ENCODE measurements around the gene KCNK5. TPM values are rescaled to one million over a fixed set of nuclear protein-coding genes. Genes with fewer than 3 reads are reported as not detected.

KCNK5 gene
- total RNA-seq, 4 donors from 2014 or later = 1.0 to 4.8 (median 2.0) TPM

- no peak overlapping the region for H3K4me3 ChIP-seq
- no peaks in the 10 kb centered on the region for H3K27me3 ChIP-seq
- H3K9me3 ChIP-seq = no peaks in the 10 kb centered on the region
- intact Hi-C loops (cut with DNase I; ENCODE audit: low total_unique reads) = no loop called here
- no peaks in the 10 kb centered on the region for H3K4me1 ChIP-seq
- DNase-seq = no peak
- H3K27ac ChIP-seq = no peak overlapping the region
- TF ChIP-seq POLR2A (IDR thresholded peaks at IDR 0.05) = no peak
- TF ChIP-seq CTCF (IDR thresholded peaks at IDR 0.05) = no peak
- no peaks in the 10 kb centered on the region for H3K36me3 ChIP-seq
Measured at GRCh38 chr6:39203436-39204159, 25.7 kb downstream of the KCNK5 start.

- H3K4me1 ChIP-seq = no peaks in the 10 kb centered on the region
- H3K4me3 ChIP-seq = no peak overlapping the region
- no peaks in the 10 kb centered on the region for H3K9me3 ChIP-seq
- TF ChIP-seq POLR2A (IDR thresholded peaks at IDR 0.05) (no peak), CTCF (IDR thresholded peaks at IDR 0.05) (no peak)
- H3K27me3 ChIP-seq = no peaks in the 10 kb centered on the region
- intact Hi-C loops (cut with DNase I; ENCODE audit: low total_unique reads) = no loop called here
- H3K27ac ChIP-seq = no peak overlapping the region
- no peaks in the 10 kb centered on the region for H3K36me3 ChIP-seq
- DNase-seq = no peak
Measured at GRCh38 chr6:39202166-39202565, 27.1 kb downstream of the KCNK5 start.

GRCh38 chr6:39200498-39201020 lies 28.7 kb downstream of the KCNK5 start:
- DNase-seq = no peak
- intact Hi-C loops (cut with DNase I; ENCODE audit: low total_unique reads) = no loop called here
- H3K27me3 ChIP-seq = no peaks in the 10 kb centered on the region
- no peak for TF ChIP-seq CTCF (IDR thresholded peaks at IDR 0.05)
- TF ChIP-seq POLR2A (IDR thresholded peaks at IDR 0.05) = no peak
- no peaks in the 10 kb centered on the region for H3K4me1 ChIP-seq
- H3K4me3 ChIP-seq = no peak overlapping the region
- no peaks in the 10 kb centered on the region for H3K36me3 ChIP-seq
- no peaks in the 10 kb centered on the region for H3K9me3 ChIP-seq
- H3K27ac ChIP-seq = no peak overlapping the region

GRCh38 chr6:39199976-39200375 lies 29.3 kb downstream of the KCNK5 start:
- DNase-seq = no peak
- TF ChIP-seq POLR2A (IDR thresholded peaks at IDR 0.05) = no peak
- no peak for TF ChIP-seq CTCF (IDR thresholded peaks at IDR 0.05)
- Histone ChIP-seq H3K4me3 (no peak overlapping the region), H3K9me3 (no peaks in the 10 kb centered on the region), H3K36me3 (no peaks in the 10 kb centered on the region), H3K27ac (no peak overlapping the region), H3K4me1 (no peaks in the 10 kb centered on the region), H3K27me3 (no peaks in the 10 kb centered on the region)
- intact Hi-C loops (cut with DNase I; ENCODE audit: low total_unique reads) = no loop called here

- Histone ChIP-seq H3K27me3 (no peaks in the 10 kb centered on the region), H3K9me3 (no peaks in the 10 kb centered on the region), H3K27ac (no peak overlapping the region), H3K4me3 (no peak overlapping the region), H3K36me3 (no peaks in the 10 kb centered on the region), H3K4me1 (no peaks in the 10 kb centered on the region)
- intact Hi-C loops (cut with DNase I; ENCODE audit: low total_unique reads) = no loop called here
- TF ChIP-seq POLR2A (IDR thresholded peaks at IDR 0.05) (no peak), CTCF (IDR thresholded peaks at IDR 0.05) (no peak)
- DNase-seq = no peak
Measured at GRCh38 chr6:39199231-39199940, 29.9 kb downstream of the KCNK5 start.

Data from uterus (tissue), 4 donors.